Measurements from ENCODE around the gene PRKCA.

The PRKCA gene

DNA sequence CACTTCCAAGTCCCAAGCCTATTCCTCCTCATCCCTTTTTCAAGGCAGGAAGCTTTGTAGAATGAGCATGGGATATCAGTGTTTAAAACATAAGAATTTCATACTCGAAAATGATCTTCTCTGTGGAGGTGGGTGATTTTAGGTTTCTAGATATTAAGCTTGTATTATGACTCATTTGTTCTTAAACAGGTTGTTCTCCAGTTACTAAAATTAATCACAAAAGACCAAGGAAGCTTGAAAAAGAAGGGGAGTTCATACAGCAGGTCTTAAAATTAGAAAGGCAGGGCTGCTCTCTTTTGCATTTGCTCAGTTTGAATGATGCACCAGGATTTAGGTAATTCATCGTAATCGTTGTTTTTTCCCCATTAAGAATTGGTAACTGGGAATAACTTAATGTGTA lies 208.7 kb downstream of the PRKCA start:
- H3K4me1 ChIP-seq (ENCODE audit: insufficient read depth, insufficient read length) = no peaks in the 10 kb centered on the region
- no peaks in the 10 kb centered on the region for H3K27me3 ChIP-seq (ENCODE audit: insufficient read depth, insufficient read length)
- no peak overlapping the region for H3K4me3 ChIP-seq (ENCODE audit: insufficient read length, low read depth)
- no peak overlapping the region for H3K9ac ChIP-seq (ENCODE audit: insufficient read length, low read depth)
- DNase-seq (ENCODE audit: low read depth, low spot score) = no peak
- H3K36me3 ChIP-seq (ENCODE audit: insufficient read depth, insufficient read length, low read length) = no peaks in the 10 kb centered on the region
- no peaks in the 10 kb centered on the region for H3K9me3 ChIP-seq (ENCODE audit: insufficient read depth, low read length)
- TF ChIP-seq YY1 (IDR thresholded peaks at IDR 0.05; ENCODE audit: insufficient read depth, insufficient read length) = no peak
- no peak for TF ChIP-seq ZNF274 (IDR thresholded peaks at IDR 0.05; ENCODE audit: low read depth, low read length)
- no peak for TF ChIP-seq SUZ12 (IDR thresholded peaks at IDR 0.05; ENCODE audit: extremely low read depth, insufficient read depth, insufficient read length)

DNA sequence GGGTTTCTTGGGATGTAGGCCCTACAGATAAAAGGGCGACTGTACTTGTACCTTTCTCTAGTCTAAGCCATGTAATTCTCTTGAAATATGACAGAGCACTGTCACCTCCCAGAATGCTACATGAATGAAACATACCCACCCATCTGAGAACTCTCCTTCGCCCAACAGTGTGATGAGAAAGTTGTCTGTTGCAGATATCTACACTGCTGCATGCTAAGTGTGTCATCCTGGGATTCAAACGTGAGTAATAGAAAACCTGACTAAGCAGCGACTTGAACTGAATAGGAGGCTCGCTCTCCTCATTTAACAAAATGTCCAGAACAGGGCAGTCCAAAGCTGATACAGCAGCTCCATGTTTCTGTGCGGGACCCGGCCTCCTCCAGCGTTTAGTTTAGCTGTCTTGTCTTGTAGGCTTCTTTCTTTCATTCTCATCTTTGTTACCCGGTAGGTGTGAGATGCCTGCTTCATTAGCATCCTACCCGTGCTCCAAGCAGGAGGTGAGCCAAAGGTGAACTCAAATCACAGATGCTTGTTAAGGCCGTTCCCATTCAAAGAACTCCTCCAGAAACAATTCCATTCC lies 211.9 kb downstream of the PRKCA start:
- Histone ChIP-seq H3K36me3 (ENCODE audit: insufficient read depth, insufficient read length, low read length) (no peaks in the 10 kb centered on the region), H3K4me3 (ENCODE audit: insufficient read length, low read depth) (no peak overlapping the region), H3K9ac (ENCODE audit: insufficient read length, low read depth) (no peak overlapping the region), H3K9me3 (ENCODE audit: insufficient read depth, low read length) (no peaks in the 10 kb centered on the region), H3K4me1 (ENCODE audit: insufficient read depth, insufficient read length) (no peaks in the 10 kb centered on the region), H3K27me3 (ENCODE audit: insufficient read depth, insufficient read length) (no peaks in the 10 kb centered on the region)
- DNase-seq (ENCODE audit: low read depth, low spot score) = no peak
- TF ChIP-seq ZNF274 (IDR thresholded peaks at IDR 0.05; ENCODE audit: low read depth, low read length) (no peak), YY1 (IDR thresholded peaks at IDR 0.05; ENCODE audit: insufficient read depth, insufficient read length) (no peak), SUZ12 (IDR thresholded peaks at IDR 0.05; ENCODE audit: extremely low read depth, insufficient read depth, insufficient read length) (no peak)

DNA sequence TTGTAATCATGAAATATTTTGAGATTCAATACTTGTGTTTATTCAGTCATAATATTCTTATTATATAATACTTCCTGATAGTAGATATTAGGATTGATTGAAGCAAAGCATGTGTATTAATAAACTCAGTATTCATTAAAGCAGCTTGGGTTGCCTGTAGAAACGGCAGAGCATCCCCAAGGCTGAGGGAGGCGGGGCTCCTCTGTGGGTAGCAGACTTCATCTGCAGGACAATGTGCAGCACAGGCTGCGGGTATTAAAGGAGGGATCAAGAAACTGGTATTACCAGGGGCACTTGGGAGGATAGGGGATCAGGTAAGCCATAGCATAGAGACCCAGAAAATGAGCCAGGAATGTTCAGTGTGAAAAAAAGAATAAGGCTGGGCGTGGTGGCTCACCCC lies 213.6 kb downstream of the PRKCA start:
- Histone ChIP-seq H3K9me3 (ENCODE audit: insufficient read depth, low read length) (no peaks in the 10 kb centered on the region), H3K36me3 (ENCODE audit: insufficient read depth, insufficient read length, low read length) (no peaks in the 10 kb centered on the region), H3K9ac (ENCODE audit: insufficient read length, low read depth) (no peak overlapping the region), H3K4me1 (ENCODE audit: insufficient read depth, insufficient read length) (no peaks in the 10 kb centered on the region), H3K4me3 (ENCODE audit: insufficient read length, low read depth) (no peak overlapping the region), H3K27me3 (ENCODE audit: insufficient read depth, insufficient read length) (no peaks in the 10 kb centered on the region)
- no peak for TF ChIP-seq SUZ12 (IDR thresholded peaks at IDR 0.05; ENCODE audit: extremely low read depth, insufficient read depth, insufficient read length)
- no peak for TF ChIP-seq YY1 (IDR thresholded peaks at IDR 0.05; ENCODE audit: insufficient read depth, insufficient read length)
- no peak for TF ChIP-seq ZNF274 (IDR thresholded peaks at IDR 0.05; ENCODE audit: low read depth, low read length)
- DNase-seq (ENCODE audit: low read depth, low spot score) = no peak

DNA sequence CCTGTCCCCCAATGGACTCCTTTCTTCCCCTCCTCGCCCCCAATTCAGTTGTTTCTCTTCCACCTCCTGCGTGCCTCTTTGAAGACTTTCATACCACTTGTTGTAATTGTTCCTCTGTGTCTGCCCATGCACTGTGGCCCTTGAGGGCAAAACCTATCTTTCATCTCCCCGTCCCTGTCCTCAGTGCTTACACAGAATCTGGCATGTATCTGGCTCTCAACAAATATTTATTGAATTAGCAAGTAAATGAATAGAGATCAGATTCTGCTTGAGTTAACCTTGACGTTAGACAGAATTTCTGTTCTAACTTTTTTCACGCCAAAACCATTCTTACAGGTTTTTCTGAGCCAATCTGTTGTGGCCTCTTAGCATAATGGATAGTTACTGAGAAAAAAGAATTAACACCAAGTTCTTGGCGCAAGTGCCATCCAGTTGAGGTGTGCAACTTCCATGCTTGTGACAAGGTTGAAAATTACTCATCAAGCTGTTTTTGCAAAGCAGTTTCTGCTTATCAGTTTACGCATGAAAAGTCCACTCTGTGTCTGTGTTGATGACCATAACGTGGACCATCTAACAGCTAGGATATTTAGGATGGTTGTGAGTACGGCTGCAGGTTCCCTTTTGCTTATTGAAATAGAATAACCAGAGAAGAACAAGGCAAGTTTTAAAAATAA lies 215.1 kb downstream of the PRKCA start:
- H3K27me3 ChIP-seq (ENCODE audit: insufficient read depth, insufficient read length) = no peaks in the 10 kb centered on the region
- no peak overlapping the region for H3K4me3 ChIP-seq (ENCODE audit: insufficient read length, low read depth)
- H3K36me3 ChIP-seq (ENCODE audit: insufficient read depth, insufficient read length, low read length) = no peaks in the 10 kb centered on the region
- no peak for DNase-seq (ENCODE audit: low read depth, low spot score)
- TF ChIP-seq SUZ12 (IDR thresholded peaks at IDR 0.05; ENCODE audit: extremely low read depth, insufficient read depth, insufficient read length) (no peak), ZNF274 (IDR thresholded peaks at IDR 0.05; ENCODE audit: low read depth, low read length) (no peak), YY1 (IDR thresholded peaks at IDR 0.05; ENCODE audit: insufficient read depth, insufficient read length) (no peak)
- H3K9ac ChIP-seq (ENCODE audit: insufficient read length, low read depth) = no peak overlapping the region
- H3K9me3 ChIP-seq (ENCODE audit: insufficient read depth, low read length) = no peaks in the 10 kb centered on the region
- no peaks in the 10 kb centered on the region for H3K4me1 ChIP-seq (ENCODE audit: insufficient read depth, insufficient read length)

DNA sequence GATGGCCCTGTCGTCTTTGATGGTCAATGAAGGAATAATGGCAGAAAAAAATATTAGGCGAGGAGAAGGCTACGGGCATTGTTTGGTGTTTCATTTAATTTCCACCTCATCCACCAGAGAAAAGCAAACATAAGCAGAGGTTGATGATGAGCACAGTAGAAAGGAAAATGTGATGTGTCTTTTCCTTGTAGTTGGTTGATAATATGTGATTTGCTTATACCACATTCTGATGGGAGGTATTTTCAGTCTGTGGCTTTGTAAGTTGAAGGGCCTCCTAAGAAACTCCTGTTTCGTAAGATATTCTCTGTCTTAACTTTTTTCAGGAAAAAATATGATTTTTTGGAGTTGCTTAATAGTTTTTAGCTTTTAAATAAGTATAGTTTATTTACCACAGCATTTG lies 215.7 kb downstream of the PRKCA start:
- Histone ChIP-seq H3K9me3 (ENCODE audit: insufficient read depth, low read length) (no peaks in the 10 kb centered on the region), H3K4me3 (ENCODE audit: insufficient read length, low read depth) (no peak overlapping the region), H3K27me3 (ENCODE audit: insufficient read depth, insufficient read length) (no peaks in the 10 kb centered on the region), H3K9ac (ENCODE audit: insufficient read length, low read depth) (no peak overlapping the region), H3K36me3 (ENCODE audit: insufficient read depth, insufficient read length, low read length) (no peaks in the 10 kb centered on the region), H3K4me1 (ENCODE audit: insufficient read depth, insufficient read length) (no peaks in the 10 kb centered on the region)
- TF ChIP-seq SUZ12 (IDR thresholded peaks at IDR 0.05; ENCODE audit: extremely low read depth, insufficient read depth, insufficient read length) = no peak
- TF ChIP-seq YY1 (IDR thresholded peaks at IDR 0.05; ENCODE audit: insufficient read depth, insufficient read length) = no peak
- no peak for TF ChIP-seq ZNF274 (IDR thresholded peaks at IDR 0.05; ENCODE audit: low read depth, low read length)
- DNase-seq (ENCODE audit: low read depth, low spot score) = no peak

DNA sequence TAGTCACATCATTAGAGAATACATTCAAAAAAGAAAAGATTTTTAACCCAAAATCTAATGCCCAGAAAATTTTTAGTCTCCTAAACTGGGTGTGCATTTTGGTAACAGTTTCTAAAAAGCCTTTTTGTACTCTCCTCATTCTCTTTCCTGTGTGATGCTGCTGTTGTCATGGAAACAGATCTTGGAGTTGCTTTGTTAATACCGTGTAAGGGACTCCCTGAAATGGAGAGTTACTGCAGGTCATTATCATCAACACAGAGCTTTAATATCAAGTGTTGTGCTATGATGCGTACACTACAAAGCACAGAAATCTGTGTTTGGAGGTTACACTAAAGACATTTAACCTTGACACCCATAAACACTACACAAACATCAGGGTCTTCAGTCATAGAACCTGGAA lies 216.3 kb downstream of the PRKCA start:
- Histone ChIP-seq H3K27me3 (ENCODE audit: insufficient read depth, insufficient read length) (no peaks in the 10 kb centered on the region), H3K9ac (ENCODE audit: insufficient read length, low read depth) (no peak overlapping the region), H3K4me1 (ENCODE audit: insufficient read depth, insufficient read length) (no peaks in the 10 kb centered on the region), H3K9me3 (ENCODE audit: insufficient read depth, low read length) (no peaks in the 10 kb centered on the region), H3K36me3 (ENCODE audit: insufficient read depth, insufficient read length, low read length) (no peaks in the 10 kb centered on the region), H3K4me3 (ENCODE audit: insufficient read length, low read depth) (no peak overlapping the region)
- no peak for TF ChIP-seq SUZ12 (IDR thresholded peaks at IDR 0.05; ENCODE audit: extremely low read depth, insufficient read depth, insufficient read length)
- TF ChIP-seq YY1 (IDR thresholded peaks at IDR 0.05; ENCODE audit: insufficient read depth, insufficient read length) = no peak
- TF ChIP-seq ZNF274 (IDR thresholded peaks at IDR 0.05; ENCODE audit: low read depth, low read length) = no peak
- no peak for DNase-seq (ENCODE audit: low read depth, low spot score)

DNA sequence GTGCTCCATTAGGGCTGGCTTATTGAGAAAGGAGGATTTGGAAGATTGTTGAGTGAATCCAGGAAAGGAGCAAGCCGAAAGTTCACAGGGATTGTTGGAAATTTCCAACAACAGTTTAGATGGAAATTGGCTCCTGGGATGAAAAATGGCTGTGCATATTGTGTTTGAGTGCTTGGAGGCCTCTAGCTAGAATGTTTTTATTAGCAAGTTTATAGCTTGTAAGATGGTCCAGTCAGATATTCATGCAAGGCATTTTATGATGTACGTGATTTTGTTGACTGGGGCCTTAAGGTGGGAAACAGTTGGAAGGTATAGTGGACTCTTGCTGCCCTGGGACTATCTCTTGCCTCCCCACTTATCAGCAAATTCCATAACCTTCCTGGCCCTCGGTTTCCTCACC lies 216.7 kb downstream of the PRKCA start:
- no peak overlapping the region for H3K4me3 ChIP-seq (ENCODE audit: insufficient read length, low read depth)
- no peak overlapping the region for H3K9ac ChIP-seq (ENCODE audit: insufficient read length, low read depth)
- no peak for DNase-seq (ENCODE audit: low read depth, low spot score)
- H3K9me3 ChIP-seq (ENCODE audit: insufficient read depth, low read length) = no peaks in the 10 kb centered on the region
- H3K27me3 ChIP-seq (ENCODE audit: insufficient read depth, insufficient read length) = no peaks in the 10 kb centered on the region
- TF ChIP-seq ZNF274 (IDR thresholded peaks at IDR 0.05; ENCODE audit: low read depth, low read length) = no peak
- no peak for TF ChIP-seq YY1 (IDR thresholded peaks at IDR 0.05; ENCODE audit: insufficient read depth, insufficient read length)
- TF ChIP-seq SUZ12 (IDR thresholded peaks at IDR 0.05; ENCODE audit: extremely low read depth, insufficient read depth, insufficient read length) = no peak
- no peaks in the 10 kb centered on the region for H3K36me3 ChIP-seq (ENCODE audit: insufficient read depth, insufficient read length, low read length)
- H3K4me1 ChIP-seq (ENCODE audit: insufficient read depth, insufficient read length) = no peaks in the 10 kb centered on the region

Data from NT2/D1 (cell line).